Stimulated activated CD8-positive, alpha-beta memory T cell treated with anti-CD3 and anti-CD28 coated beads, Interleukin-12 subunit alpha, Interleukin-12 subunit beta, amount 100 ng/mL, for 24 hours (primary cell): Measurements from ENCODE around the gene SLC12A7.
"Not testable (repeated sequence)": the region's sequence is repeated elsewhere in the genome, so short reads cannot be mapped to it uniquely, and the experiment has no call there.

Source experiments
- DNase-seq: peaks from one replicate; pipeline ENCODE4 v3.0.0-alpha.2; 2020; ENCODE audit errors: extremely low read depth

SLC12A7 gene

GRCh38 chr5:1140818-1141189 is 28.9 kb upstream of the SLC12A7 start:
- DNase-seq: no peak

GRCh38 chr5:1140171-1140817 is 28.4 kb upstream of the SLC12A7 start:
- peak; percentile 49 for DNase-seq

GRCh38 chr5:1139331-1140170 is 27.7 kb upstream of the SLC12A7 start:
- DNase-seq: no peak

GRCh38 chr5:1138445-1139245 is 26.8 kb upstream of the SLC12A7 start:
- DNase-seq: no peak

- no peak for DNase-seq
Observed at GRCh38 chr5:1137567-1138444, 25.9 kb upstream of the SLC12A7 start.

GRCh38 chr5:1136814-1137213 is 25.0 kb upstream of the SLC12A7 start:
- no peak for DNase-seq

- no peak for DNase-seq
Observed at GRCh38 chr5:1135696-1136525, 24.0 kb upstream of the SLC12A7 start.

GRCh38 chr5:1134478-1134877 is 22.6 kb upstream of the SLC12A7 start:
- DNase-seq: no peak

GRCh38 chr5:1133510-1134201 is 21.8 kb upstream of the SLC12A7 start:
- DNase-seq: no peak

- DNase-seq: no peak
Observed at GRCh38 chr5:1133108-1133507, 21.2 kb upstream of the SLC12A7 start.

GRCh38 chr5:1132570-1132969 is 20.7 kb upstream of the SLC12A7 start:
- DNase-seq: no peak

GRCh38 chr5:1131726-1132125 is 19.9 kb upstream of the SLC12A7 start:
- no peak for DNase-seq

- DNase-seq: no peak
Observed at GRCh38 chr5:1131191-1131621, 19.3 kb upstream of the SLC12A7 start.

- DNase-seq: no peak
Observed at GRCh38 chr5:1130218-1130946, 18.5 kb upstream of the SLC12A7 start.

- no peak for DNase-seq
Observed at GRCh38 chr5:1129711-1130055, 17.8 kb upstream of the SLC12A7 start.

- no peak for DNase-seq
Observed at GRCh38 chr5:1128977-1129710, 17.3 kb upstream of the SLC12A7 start.

- DNase-seq: no peak
Observed at GRCh38 chr5:1127959-1128785, 16.3 kb upstream of the SLC12A7 start.

- DNase-seq: not testable (repeated sequence)
Observed at GRCh38 chr5:1125695-1126094, 13.8 kb upstream of the SLC12A7 start.
